B cell (primary cell): ENCODE measurements around the gene NFIC.

Experiments used
- EZH2 ChIP-seq: IDR thresholded peaks from 2 replicates; pipeline ENCODE4 v1.6.1; 2012; ENCODE audit warnings: borderline replicate concordance, low read depth, mild to moderate bottlenecking, moderate library complexity, low read length; ENCODE audit not compliant: insufficient read depth, poor library complexity, severe bottlenecking
- TF ChIP-seq, protein P1 (sequence below): fragments of 200-600 bp; IDR thresholded peaks from one replicate; pipeline ENCODE4 v1.8.0; 2022; ENCODE audit warnings: antibody characterized with exemption, mild to moderate bottlenecking

DNA sequence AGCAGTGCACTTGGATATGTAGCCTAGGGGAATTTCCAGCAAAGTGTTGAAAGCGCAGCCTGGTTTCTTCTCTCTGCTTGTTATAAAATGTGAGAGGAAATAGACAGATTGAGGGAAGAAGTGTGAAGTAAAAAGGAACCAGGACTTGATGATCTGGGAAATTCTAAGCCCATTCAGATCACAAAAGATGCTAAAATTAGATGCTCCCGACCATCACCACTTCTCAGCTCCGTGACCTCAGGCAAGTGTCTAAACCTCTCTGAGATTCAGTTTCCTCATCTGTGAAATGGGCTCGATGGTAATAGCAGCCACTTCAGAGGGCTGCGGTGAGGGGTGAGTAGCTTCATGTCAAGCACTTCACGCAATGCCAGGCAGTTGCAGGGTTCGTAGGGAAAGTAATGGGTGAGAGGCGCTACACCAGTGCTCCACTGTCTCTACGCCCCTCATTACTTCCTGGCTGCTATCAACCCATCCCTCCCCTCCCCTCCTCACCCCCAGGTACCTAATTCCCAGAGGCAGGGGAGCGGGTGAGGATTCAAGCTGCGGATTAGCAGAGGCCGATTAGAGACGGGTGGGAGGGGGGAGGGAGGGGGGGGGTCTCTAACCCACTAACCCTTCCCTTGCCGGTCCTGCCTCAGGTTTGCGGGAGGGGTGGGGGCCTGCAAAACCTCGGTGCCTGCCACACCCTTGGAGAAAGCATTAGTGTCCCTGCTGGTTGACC, 9.0 kb upstream of the NFIC start:
- TF ChIP-seq, protein P1, sequence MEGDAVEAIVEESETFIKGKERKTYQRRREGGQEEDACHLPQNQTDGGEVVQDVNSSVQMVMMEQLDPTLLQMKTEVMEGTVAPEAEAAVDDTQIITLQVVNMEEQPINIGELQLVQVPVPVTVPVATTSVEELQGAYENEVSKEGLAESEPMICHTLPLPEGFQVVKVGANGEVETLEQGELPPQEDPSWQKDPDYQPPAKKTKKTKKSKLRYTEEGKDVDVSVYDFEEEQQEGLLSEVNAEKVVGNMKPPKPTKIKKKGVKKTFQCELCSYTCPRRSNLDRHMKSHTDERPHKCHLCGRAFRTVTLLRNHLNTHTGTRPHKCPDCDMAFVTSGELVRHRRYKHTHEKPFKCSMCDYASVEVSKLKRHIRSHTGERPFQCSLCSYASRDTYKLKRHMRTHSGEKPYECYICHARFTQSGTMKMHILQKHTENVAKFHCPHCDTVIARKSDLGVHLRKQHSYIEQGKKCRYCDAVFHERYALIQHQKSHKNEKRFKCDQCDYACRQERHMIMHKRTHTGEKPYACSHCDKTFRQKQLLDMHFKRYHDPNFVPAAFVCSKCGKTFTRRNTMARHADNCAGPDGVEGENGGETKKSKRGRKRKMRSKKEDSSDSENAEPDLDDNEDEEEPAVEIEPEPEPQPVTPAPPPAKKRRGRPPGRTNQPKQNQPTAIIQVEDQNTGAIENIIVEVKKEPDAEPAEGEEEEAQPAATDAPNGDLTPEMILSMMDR, result no peak
- TF ChIP-seq EZH2, result no peak
